Stimulated activated CD8-positive, alpha-beta memory T cell treated with anti-CD3 and anti-CD28 coated beads, Interleukin-15, amount 100 ng/mL, for 24 hours (primary cell): ENCODE measurements around the gene ETHE1.
A peak's percentile ranks its signal among the peaks of the same experiment; 100 is the strongest.

Experiments
- DNase-seq: peaks from one replicate; pipeline ENCODE4 v3.0.0-alpha.2; 2020; ENCODE audit warnings: low read depth

Gene ETHE1

DNA sequence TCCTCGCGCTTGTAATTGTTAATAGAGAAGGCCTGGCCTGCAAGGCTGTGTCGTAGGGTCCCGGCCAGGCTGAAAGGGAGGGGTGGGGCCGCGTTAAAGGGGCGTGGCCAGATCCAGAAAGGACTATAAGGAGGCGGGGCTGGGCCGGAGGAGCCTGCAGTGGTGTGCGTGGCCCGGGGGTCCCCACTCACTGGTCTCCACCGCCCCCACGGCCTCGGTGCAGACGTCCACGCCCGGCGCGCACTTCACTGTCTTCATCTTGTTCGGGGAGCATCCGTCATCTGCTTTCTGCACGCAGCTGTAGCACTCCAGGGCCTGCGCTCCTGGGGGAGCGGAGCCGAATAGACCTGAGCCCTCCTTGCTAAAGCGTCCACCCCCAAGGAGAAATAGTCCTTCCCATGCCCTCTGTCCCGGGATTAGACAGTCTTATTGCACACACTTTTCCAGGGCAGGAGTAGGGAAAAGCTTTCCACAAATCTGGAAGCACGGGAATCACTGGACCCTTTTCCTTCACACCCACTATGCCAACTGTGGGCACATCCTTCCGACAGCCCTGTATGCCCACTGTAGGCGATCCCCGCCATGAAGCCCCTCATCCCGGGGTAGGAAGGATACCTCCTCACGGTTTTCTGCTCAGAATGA is 62.7 kb downstream of the ETHE1 start:
- DNase-seq = peak; percentile 55

DNA sequence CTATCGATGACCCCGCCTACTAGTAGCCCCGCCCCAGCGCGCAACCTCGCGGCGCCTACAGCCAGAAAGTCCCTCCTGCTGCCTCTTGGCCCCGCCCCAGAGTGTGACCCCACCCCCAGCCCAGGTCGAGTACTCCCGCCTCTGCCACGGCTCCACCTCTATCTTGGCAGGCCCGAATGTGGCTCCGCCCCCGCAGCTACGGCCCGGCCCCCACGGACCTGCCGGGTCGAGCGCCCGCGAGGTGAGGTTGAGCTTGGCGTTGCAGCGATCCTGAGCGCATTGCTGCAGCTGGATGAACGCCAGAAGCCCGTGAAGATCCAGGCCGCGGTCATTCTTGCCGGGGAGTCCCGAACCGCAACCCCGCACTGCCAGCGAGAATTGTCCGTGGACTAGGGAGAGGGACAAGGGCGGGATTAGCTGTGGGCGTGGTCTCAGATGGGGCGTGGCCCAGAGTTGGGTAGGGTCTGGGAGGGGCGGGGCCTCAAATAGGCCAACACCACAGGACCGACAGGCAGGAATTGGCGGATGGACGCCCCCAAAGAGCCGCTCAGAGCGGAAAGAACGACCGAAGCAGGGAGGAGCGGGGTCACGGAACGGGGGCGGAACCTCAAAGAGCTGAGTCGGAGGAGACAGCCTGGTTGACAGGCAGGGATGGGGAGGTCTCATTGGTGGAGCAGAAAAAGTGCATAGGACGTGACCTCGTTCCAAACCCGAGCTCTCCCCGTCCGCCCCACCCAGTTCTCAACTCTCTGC is 63.4 kb downstream of the ETHE1 start:
- peak; percentile 97 for DNase-seq

DNA sequence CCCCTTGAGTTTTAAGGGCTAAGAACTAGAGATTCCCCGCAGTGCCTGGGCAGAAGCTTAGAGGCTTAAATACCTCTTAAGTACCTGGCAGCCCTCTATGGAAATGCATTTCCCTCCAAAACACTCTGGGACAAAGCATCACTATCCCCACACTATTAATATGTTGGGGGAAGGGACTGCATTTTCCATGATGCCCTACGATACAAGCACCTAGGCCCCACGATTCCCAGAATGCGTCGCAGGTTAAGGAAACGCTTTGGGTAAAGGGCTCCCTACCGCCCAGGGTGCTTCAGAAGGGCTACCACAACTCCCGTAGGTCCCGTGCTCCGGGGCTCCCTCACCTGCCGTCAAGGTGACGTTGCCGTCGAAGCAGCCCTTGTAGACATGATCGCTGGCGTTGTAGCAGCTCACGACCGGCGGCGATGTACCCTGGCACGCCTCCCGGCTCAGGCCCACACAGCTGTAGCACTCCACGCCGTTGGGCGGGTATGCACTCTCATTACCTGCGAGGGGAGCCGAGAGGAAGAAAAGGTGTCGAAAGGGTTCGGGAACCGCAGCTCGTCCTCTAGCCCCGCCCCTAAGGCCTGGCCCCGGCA is 64.1 kb downstream of the ETHE1 start:
- DNase-seq = no peak

DNA sequence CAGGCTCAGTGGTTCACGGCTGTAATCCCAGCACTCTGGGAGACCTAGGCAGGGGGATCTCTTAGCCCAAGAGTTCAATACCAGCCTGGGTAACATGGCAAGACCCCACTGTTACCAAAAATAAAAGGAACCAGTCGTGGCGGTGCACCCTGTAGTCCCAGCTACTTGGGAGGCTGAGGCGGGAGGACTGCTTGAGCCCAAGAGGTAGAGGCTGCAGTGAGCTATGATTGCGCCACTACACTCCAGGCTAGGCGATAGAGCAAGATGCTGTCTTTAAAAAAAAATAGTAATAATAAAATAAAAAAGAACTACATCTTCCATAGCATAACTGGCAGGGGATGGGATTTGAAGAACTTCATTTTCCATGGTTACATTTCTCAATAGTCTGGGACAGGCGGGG is 64.6 kb downstream of the ETHE1 start:
- DNase-seq = no peak

DNA sequence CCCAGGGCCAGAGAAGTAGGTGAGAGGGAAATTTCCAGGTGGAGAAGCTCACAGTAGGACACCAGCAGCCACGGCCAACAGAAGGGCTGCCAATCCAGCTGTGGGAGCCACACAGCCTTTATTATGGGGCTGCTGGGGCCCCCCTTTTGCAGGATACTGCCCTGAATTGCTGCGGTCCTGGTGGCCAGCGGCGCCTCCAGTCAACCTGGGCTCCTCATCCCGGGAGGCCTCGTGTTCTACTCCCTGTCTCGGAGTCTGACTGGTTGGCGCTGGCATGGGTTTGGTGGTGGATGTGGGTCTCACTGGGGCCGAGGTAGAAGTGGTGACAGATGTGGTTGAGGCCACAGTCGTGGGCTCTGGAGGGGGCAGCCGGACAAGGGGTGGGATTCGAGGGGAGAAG is 65.7 kb downstream of the ETHE1 start:
- no peak for DNase-seq

DNA sequence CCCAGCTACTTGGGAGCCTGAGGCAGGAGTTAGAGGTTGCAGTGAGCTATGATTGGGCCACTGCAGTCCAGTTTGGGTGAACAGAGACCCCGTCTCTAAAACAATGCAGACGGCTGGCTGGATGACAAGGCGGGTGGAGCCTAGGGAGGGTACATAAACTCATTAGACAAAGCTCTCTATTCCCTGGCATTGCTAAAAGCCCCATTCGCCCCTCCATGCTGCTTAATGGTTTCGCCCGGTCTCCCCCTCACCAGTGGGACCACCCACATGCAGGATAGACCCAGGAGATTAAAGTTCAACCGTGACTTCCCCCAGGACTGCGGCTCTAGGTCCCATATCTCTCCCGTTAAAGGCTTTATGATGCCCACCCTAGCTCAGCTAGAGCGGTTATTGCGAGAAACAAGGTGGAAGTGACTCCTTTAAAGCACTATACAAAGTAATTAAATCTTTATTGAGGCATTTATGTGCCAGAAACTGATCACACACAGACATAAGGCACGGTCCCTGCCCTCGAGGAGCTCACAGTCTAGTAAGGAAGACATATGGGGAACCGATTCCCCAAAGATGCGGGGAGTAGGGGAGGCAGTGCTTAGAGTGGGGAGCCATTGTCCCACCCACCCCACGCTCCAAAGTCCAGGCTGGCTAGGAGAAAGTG is 66.5 kb downstream of the ETHE1 start:
- no peak for DNase-seq

DNA sequence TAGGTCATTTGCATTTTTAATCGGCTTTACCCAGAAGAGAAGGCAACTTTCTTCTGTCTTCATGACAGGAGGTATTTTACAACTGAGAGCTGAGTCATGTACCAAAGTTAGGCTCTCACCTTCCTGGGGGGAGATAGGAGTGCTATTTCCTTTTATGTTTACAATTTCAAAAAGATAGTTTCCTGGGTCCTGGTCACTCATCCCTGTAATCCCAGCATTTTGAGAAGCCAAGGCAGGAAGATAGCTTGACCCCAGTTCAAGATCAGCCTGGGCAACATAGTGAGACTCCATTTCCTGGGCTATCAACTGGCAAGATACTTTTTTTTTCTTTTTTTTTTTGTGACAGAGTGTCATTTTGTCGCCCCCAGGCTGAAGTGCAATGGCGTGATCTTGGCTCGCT is 69.2 kb downstream of the ETHE1 start:
- DNase-seq = no peak
